OCI-M1 (cell line): ENCODE results near the gene TFAP2A.

ENCODE experiments used
- DNase-seq: peaks from one replicate; lab custom pipeline; 2025; lab: John Stamatoyannopoulos, UW

TFAP2A gene

GRCh38 chr6:10412461-10413261 lies 2.2 kb downstream of the TFAP2A start:
- DNase-seq = peak; percentile 68

- DNase-seq = peak; percentile 97
Measured at GRCh38 chr6:10411971-10412460, 2.9 kb downstream of the TFAP2A start.

GRCh38 chr6:10411131-10411970 lies 3.5 kb downstream of the TFAP2A start:
- peak; percentile 69 for DNase-seq

- DNase-seq = peak; percentile 65
Measured at GRCh38 chr6:10410207-10411050, 4.4 kb downstream of the TFAP2A start.

GRCh38 chr6:10409731-10410206 lies 5.1 kb downstream of the TFAP2A start:
- peak; percentile 79 for DNase-seq

- peak; percentile 79 for DNase-seq
Measured at GRCh38 chr6:10409233-10409721, 5.6 kb downstream of the TFAP2A start.

- DNase-seq = peak; percentile 45
Measured at GRCh38 chr6:10408457-10408856, 6.4 kb downstream of the TFAP2A start.

GRCh38 chr6:10407674-10408054 lies 7.2 kb downstream of the TFAP2A start:
- peak; percentile 54 for DNase-seq

- peak; percentile 54 for DNase-seq
Measured at GRCh38 chr6:10407018-10407673, 7.7 kb downstream of the TFAP2A start.

- DNase-seq = peak; percentile 44
Measured at GRCh38 chr6:10406556-10406955, 8.3 kb downstream of the TFAP2A start.

GRCh38 chr6:10405513-10405900 lies 9.4 kb downstream of the TFAP2A start:
- no peak for DNase-seq

- DNase-seq = peak; percentile 68
Measured at GRCh38 chr6:10404799-10405512, 9.9 kb downstream of the TFAP2A start.

GRCh38 chr6:10404107-10404798 lies 10.6 kb downstream of the TFAP2A start:
- peak; percentile 99 for DNase-seq

GRCh38 chr6:10403385-10404106 lies 11.3 kb downstream of the TFAP2A start:
- peak; percentile 71 for DNase-seq

- peak; percentile 91 for DNase-seq
Measured at GRCh38 chr6:10402648-10403311, 12.1 kb downstream of the TFAP2A start.

GRCh38 chr6:10401632-10402223 lies 13.1 kb downstream of the TFAP2A start:
- DNase-seq = peak; percentile 92

- DNase-seq = no peak
Measured at GRCh38 chr6:10401004-10401536, 13.8 kb downstream of the TFAP2A start.

- no peak for DNase-seq
Measured at GRCh38 chr6:10400330-10400729, 14.5 kb downstream of the TFAP2A start.
